Measurements from ENCODE around the gene CACNB3. TPM values are rescaled to one million over a fixed set of nuclear protein-coding genes. Genes with fewer than 3 reads are reported as not detected.
A peak's percentile ranks its signal among the peaks of the same experiment; 100 is the strongest.

Gene CACNB3
- total RNA-seq, 2 donors from 2014 or later, result 17.8 to 30.5 TPM

DNA sequence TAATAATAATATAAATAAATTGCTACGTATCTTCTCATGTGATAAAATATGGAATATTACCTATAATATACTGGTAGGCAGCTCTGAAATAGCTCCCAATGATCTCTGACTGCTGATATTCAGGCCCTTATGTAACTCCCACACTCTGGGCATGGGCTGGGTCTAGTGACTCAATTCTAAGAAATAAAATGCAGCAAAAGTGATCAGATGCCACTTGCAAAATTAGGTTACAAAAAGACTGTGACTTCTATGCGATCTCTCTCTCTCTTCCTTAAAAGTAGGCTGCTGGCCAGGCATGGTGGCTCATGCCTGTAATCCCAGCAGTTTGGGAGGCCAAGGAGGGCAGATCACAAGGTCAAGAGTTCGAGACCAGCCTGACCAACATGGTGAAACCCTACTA, 10.3 kb upstream of the CACNB3 start:
- Histone ChIP-seq H3K27ac (no peak overlapping the region), H3K27me3 (replicated peaks; ENCODE audit: insufficient read depth) (no peaks in the 10 kb centered on the region), H3K36me3 (no peaks in the 10 kb centered on the region), H3K9me3 (no peaks in the 10 kb centered on the region), H3K4me1 (ENCODE audit: control insufficient read depth in 1 of 2, low read depth in 2 of 2) (no peaks in the 10 kb centered on the region), H3K4me3 (no peak overlapping the region)
- TF ChIP-seq, protein P1, sequence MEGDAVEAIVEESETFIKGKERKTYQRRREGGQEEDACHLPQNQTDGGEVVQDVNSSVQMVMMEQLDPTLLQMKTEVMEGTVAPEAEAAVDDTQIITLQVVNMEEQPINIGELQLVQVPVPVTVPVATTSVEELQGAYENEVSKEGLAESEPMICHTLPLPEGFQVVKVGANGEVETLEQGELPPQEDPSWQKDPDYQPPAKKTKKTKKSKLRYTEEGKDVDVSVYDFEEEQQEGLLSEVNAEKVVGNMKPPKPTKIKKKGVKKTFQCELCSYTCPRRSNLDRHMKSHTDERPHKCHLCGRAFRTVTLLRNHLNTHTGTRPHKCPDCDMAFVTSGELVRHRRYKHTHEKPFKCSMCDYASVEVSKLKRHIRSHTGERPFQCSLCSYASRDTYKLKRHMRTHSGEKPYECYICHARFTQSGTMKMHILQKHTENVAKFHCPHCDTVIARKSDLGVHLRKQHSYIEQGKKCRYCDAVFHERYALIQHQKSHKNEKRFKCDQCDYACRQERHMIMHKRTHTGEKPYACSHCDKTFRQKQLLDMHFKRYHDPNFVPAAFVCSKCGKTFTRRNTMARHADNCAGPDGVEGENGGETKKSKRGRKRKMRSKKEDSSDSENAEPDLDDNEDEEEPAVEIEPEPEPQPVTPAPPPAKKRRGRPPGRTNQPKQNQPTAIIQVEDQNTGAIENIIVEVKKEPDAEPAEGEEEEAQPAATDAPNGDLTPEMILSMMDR (IDR thresholded peaks at IDR 0.05), result no peak
- DNase-seq (ENCODE audit: low spot score), result no peak
- ATAC-seq (ENCODE audit: insufficient number of reproducible peaks, low FRiP score, low read depth), result no peak

DNA sequence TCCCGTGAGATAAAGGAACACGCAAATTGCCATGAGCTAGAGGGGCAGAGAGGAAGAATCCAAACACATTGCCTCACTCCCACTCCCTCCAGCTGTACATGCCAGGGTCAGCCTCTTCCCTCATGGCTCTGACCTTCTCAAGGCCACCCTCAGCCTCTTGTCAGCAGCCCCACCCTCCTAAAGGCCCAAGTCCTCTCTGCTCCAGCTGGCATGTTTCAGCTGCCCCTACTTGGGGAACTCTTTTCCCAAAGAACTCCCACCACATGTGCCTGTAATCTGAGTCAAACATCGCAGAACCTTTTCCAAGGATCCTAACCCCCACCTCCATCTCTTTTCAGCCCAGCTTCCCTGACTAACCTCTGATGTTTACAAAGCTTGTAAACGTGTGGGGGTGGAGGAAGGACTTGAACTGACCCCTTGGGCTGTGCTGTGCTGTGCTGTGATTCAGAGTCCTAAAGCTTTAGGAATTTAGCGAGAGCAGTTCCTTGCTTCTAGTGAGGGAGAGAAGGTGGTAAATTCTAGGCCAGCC, 7.3 kb upstream of the CACNB3 start:
- no peaks in the 10 kb centered on the region for H3K27me3 ChIP-seq (replicated peaks; ENCODE audit: insufficient read depth)
- DNase-seq (ENCODE audit: low spot score), result no peak
- TF ChIP-seq, protein P1 (IDR thresholded peaks at IDR 0.05), result no peak
- H3K9me3 ChIP-seq, result no peaks in the 10 kb centered on the region
- H3K4me1 ChIP-seq (ENCODE audit: control insufficient read depth in 1 of 2, low read depth in 2 of 2), result peaks cover 7 to 12% of the 10 kb centered on the region in 2 donors
- no peaks in the 10 kb centered on the region for H3K36me3 ChIP-seq
- no peak for ATAC-seq (ENCODE audit: insufficient number of reproducible peaks, low FRiP score, low read depth)
- H3K4me3 ChIP-seq, result no peak overlapping the region
- peak overlapping the region in 1 of 2 donors; percentile 14 for H3K27ac ChIP-seq

DNA sequence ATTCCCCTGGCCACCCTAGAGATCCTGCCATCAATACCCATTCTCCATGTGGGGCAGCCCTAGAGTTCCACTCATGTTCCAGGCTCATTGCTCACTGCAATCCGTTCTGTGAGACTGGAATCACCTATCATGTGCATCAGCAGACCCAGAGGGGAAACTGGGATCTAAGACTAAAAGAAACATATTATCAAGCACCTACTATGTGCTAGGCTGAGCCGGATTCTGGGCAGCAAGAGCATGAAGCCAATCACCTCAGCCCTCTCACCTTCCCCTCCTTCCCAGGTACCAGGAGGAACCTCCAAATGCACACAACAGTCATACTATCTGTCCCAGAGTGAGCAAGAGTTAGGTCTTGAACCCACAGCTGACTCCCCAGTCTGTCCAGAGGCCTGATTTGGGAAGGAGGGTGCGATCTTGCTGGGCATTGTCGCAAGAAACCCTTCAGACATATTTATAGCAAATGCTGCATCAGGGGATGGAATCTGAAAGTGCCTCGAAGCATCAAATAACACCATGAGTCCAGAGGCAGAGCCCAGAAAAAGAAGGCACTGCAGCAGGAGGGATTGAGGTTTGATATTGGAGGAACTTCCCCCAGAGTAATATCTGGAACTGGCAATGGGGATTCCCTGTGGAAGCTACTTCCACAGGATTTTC, 6.7 kb upstream of the CACNB3 start:
- no peaks in the 10 kb centered on the region for H3K9me3 ChIP-seq
- TF ChIP-seq, protein P1 (IDR thresholded peaks at IDR 0.05), result no peak
- no peak overlapping the region for H3K4me3 ChIP-seq
- DNase-seq (ENCODE audit: low spot score), result no peak
- H3K4me1 ChIP-seq (ENCODE audit: control insufficient read depth in 1 of 2, low read depth in 2 of 2), result peaks cover 10 to 18% of the 10 kb centered on the region in 2 donors
- H3K36me3 ChIP-seq, result no peaks in the 10 kb centered on the region
- no peak overlapping the region for H3K27ac ChIP-seq
- H3K27me3 ChIP-seq (replicated peaks; ENCODE audit: insufficient read depth), result no peaks in the 10 kb centered on the region
- no peak for ATAC-seq (ENCODE audit: insufficient number of reproducible peaks, low FRiP score, low read depth)

DNA sequence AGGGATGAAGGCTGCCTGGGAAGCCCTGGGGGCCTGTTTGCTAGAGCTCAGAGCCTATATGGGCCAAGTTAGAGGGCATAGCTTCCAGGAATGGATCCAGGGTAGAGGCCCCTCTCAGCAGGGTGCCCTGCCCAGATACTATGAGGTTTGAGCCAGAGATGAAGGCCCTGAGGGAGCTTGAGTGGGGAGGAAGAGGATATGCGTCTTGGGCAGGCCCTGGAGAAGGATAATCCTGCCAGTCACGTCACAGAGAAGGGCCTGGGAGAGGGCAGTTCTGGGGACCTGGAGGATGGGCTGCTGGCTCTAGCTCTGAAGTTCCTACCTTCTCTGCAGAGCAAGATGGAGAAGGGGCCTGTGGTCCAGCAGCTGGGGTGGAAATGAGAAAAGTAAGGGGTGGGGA, 5.9 kb upstream of the CACNB3 start:
- H3K9me3 ChIP-seq, result no peaks in the 10 kb centered on the region
- no peaks in the 10 kb centered on the region for H3K36me3 ChIP-seq
- no peak overlapping the region for H3K27ac ChIP-seq
- no peak overlapping the region for H3K4me3 ChIP-seq
- TF ChIP-seq, protein P1 (IDR thresholded peaks at IDR 0.05), result no peak
- H3K4me1 ChIP-seq (ENCODE audit: control insufficient read depth in 1 of 2, low read depth in 2 of 2), result peaks cover 10 to 22% of the 10 kb centered on the region in 2 donors
- ATAC-seq (ENCODE audit: insufficient number of reproducible peaks, low FRiP score, low read depth) (no peak), DNase-seq (ENCODE audit: low spot score) (no peak)
- H3K27me3 ChIP-seq (replicated peaks; ENCODE audit: insufficient read depth), result no peaks in the 10 kb centered on the region

DNA sequence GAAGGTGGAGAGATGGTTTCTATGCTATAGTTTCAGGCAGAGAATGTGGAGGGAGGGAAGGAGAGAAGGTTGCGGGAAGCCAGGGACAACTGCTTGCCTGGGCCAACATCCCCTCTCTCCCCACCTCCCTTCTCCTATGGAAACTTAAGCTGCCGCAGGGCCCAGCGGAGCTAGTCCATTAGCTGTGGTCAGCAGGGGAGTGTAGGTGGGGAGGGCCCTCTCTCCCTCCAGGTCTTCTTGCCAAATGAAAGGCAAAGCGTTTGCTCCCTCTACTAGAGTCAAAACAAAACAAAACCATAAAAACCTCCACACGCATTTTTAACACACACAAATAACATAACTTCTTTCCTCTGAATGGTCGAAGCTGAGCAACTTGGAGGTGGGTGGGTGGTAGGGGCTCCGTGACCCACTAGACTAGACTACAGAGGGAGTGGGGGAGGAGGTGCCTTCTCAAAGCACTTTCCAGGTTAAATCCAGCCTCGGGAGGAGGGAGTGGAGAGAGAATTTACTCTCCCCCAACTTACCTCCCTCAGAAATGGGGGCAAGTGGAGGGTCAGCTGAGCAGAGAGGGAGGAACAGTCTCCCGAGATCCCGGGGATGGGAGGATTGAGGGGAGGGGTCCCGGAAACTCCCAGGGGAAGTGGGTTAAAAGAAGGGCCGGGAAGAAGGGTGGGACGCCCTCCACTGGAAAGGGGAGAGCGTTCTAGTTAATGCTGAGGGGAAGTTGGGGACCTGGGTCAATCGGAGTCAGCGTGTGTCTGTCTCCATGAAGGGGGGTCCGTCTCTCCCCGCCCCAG, 4.6 kb upstream of the CACNB3 start:
- H3K27me3 ChIP-seq (replicated peaks; ENCODE audit: insufficient read depth), result no peaks in the 10 kb centered on the region
- ATAC-seq (ENCODE audit: insufficient number of reproducible peaks, low FRiP score, low read depth) (no peak), DNase-seq (ENCODE audit: low spot score) (no peak)
- H3K9me3 ChIP-seq, result no peaks in the 10 kb centered on the region
- H3K4me3 ChIP-seq, result peak overlapping the region; percentile 82
- H3K4me1 ChIP-seq (ENCODE audit: control insufficient read depth in 1 of 2, low read depth in 2 of 2), result peaks cover 14 to 29% of the 10 kb centered on the region in 2 donors
- no peaks in the 10 kb centered on the region for H3K36me3 ChIP-seq
- H3K27ac ChIP-seq, result peak overlapping the region in 1 of 2 donors; percentile 90
- TF ChIP-seq, protein P1 (IDR thresholded peaks at IDR 0.05), result no peak
